H9 (cell line): ENCODE measurements around the gene SP4. TPM values are rescaled to one million over a fixed set of nuclear protein-coding genes. Genes with fewer than 3 reads are reported as not detected.
A peak's percentile ranks its signal among the peaks of the same experiment; 100 is the strongest.

ENCODE experiments used
- DNase-seq: peaks from one replicate; pipeline ENCODE4 v3.0.0-alpha.2; 2017
- H2AFZ ChIP-seq: one replicate; pipeline ENCODE4 v1.6.1; 2013; ENCODE audit warnings: mild to moderate bottlenecking, low read length, control low read depth, moderate library complexity
- H2AK5ac ChIP-seq: 2 replicates; pipeline ENCODE4 v1.6.1; 2013; ENCODE audit warnings: low read length, control low read depth, mixed read lengths; ENCODE audit not compliant: insufficient read length
- H2BK120ac ChIP-seq: one replicate; pipeline ENCODE4 v1.6.1; 2013; ENCODE audit warnings: low read depth, mild to moderate bottlenecking, low read length, control low read depth, inconsistent platforms; ENCODE audit not compliant: poor library complexity, severe bottlenecking
- H2BK12ac ChIP-seq: 2 replicates; pipeline ENCODE4 v1.6.1; 2013; ENCODE audit warnings: low read length, control low read depth, mixed read lengths, low read depth; ENCODE audit not compliant: insufficient read length
- H2BK15ac ChIP-seq: 2 replicates; pipeline ENCODE4 v1.6.1; 2013; ENCODE audit warnings: low read depth, low read length, control low read depth
- H2BK20ac ChIP-seq: one replicate; pipeline ENCODE4 v1.6.1; 2013; ENCODE audit warnings: low read depth, mild to moderate bottlenecking, low read length, control low read depth, inconsistent platforms; ENCODE audit not compliant: poor library complexity, severe bottlenecking
- H2BK5ac ChIP-seq: 2 replicates; pipeline ENCODE4 v1.6.1; 2013; ENCODE audit warnings: low read length, control low read depth, mixed read lengths; ENCODE audit not compliant: insufficient read length
- H3K14ac ChIP-seq: 2 replicates; pipeline ENCODE4 v1.6.1; 2013; ENCODE audit warnings: low read length, control low read depth; ENCODE audit not compliant: insufficient read depth
- H3K18ac ChIP-seq: 2 replicates; pipeline ENCODE4 v1.6.1; 2013; ENCODE audit warnings: low read depth, mild to moderate bottlenecking, mixed read lengths, low read length, control low read depth; ENCODE audit not compliant: insufficient read length
- H3K23ac ChIP-seq: 2 replicates; pipeline ENCODE4 v1.6.1; 2013; ENCODE audit warnings: low read length, control low read depth, mixed read lengths, low read depth; ENCODE audit not compliant: insufficient read length
- H3K23me2 ChIP-seq: 2 replicates; pipeline ENCODE4 v1.6.1; 2013; ENCODE audit warnings: low read depth, mild to moderate bottlenecking, mixed read lengths, low read length, control low read depth; ENCODE audit not compliant: insufficient read length, poor library complexity, severe bottlenecking
- H3K27ac ChIP-seq: 2 replicates; pipeline ENCODE4 v1.5.1; 2013; ENCODE audit warnings: low read length, control low read depth, mixed read lengths, low read depth; ENCODE audit not compliant: insufficient read length
- H3K27me3 ChIP-seq: 2 replicates; pipeline ENCODE4 v1.6.1; 2013; ENCODE audit warnings: low read length, control low read depth, inconsistent platforms; ENCODE audit not compliant: insufficient read depth
- H3K4ac ChIP-seq: 2 replicates; pipeline ENCODE4 v1.6.1; 2013; ENCODE audit warnings: low read depth, mild to moderate bottlenecking, control low read depth, inconsistent platforms, low read length, moderate library complexity
- H3K4me1 ChIP-seq: 2 replicates; pipeline ENCODE4 v1.6.1; 2013; ENCODE audit warnings: low read length, control low read depth, inconsistent platforms; ENCODE audit not compliant: insufficient read depth
- H3K4me2 ChIP-seq: 2 replicates; pipeline ENCODE4 v1.6.1; 2013; ENCODE audit warnings: low read length, control low read depth, mixed read lengths; ENCODE audit not compliant: insufficient read length, insufficient read depth
- H3K56ac ChIP-seq: 2 replicates; pipeline ENCODE4 v1.6.1; 2013; ENCODE audit warnings: low read depth, mild to moderate bottlenecking, mixed read lengths, low read length, control low read depth; ENCODE audit not compliant: insufficient read length
- H3K79me1 ChIP-seq: 2 replicates; pipeline ENCODE4 v1.6.1; 2013; ENCODE audit warnings: low read depth, mild to moderate bottlenecking, moderate library complexity, low read length, control low read depth, inconsistent platforms; ENCODE audit not compliant: insufficient read depth, poor library complexity, severe bottlenecking
- H3K79me2 ChIP-seq: 2 replicates; pipeline ENCODE4 v1.6.1; 2013; ENCODE audit warnings: low read length, control low read depth, inconsistent platforms; ENCODE audit not compliant: insufficient read depth
- H3K9ac ChIP-seq: 2 replicates; pipeline ENCODE4 v1.6.1; 2013; ENCODE audit warnings: low read length, control low read depth, mixed read lengths; ENCODE audit not compliant: insufficient read length; ENCODE audit errors: extremely low read depth
- H3K9me3 ChIP-seq: one replicate; pipeline ENCODE4 v1.6.1; 2013; ENCODE audit warnings: low read depth, low read length, inconsistent platforms; ENCODE audit not compliant: control insufficient read depth
- H3T11ph ChIP-seq: one replicate; pipeline ENCODE4 v1.6.1; 2013; ENCODE audit warnings: mild to moderate bottlenecking, low read length, control low read depth, inconsistent platforms
- H4K20me1 ChIP-seq: one replicate; pipeline ENCODE4 v1.6.1; 2013; ENCODE audit not compliant: control insufficient read depth, insufficient read length, insufficient read depth
- H4K5ac ChIP-seq: 2 replicates; pipeline ENCODE4 v1.6.1; 2013; ENCODE audit warnings: low read depth, mild to moderate bottlenecking, mixed read lengths, low read length, control low read depth; ENCODE audit not compliant: insufficient read length
- H4K8ac ChIP-seq: replicated peaks from 2 replicates; pipeline ENCODE4 v1.6.1; 2013; ENCODE audit warnings: low read length, control low read depth, mixed read lengths, low read depth; ENCODE audit not compliant: insufficient read length
- H4K91ac ChIP-seq: 2 replicates; pipeline ENCODE4 v1.6.1; 2013; ENCODE audit warnings: low read depth, mild to moderate bottlenecking, moderate library complexity, mixed read lengths, low read length, control low read depth; ENCODE audit not compliant: insufficient read length
- H3K27ac Mint-ChIP-seq, 3 experiments: 2 replicates in 2 of 3; 3 replicates in 1 of 3; pipeline ENCODE4 v1.8.0; 2020 to 2021; ENCODE audit warnings: mixed read lengths in 3 of 3, mild to moderate bottlenecking in 1 of 3, moderate library complexity in 1 of 3
- H3K27me3 Mint-ChIP-seq: 2 replicates; pipeline ENCODE4 v1.8.0; 2021; ENCODE audit warnings: low read depth, mild to moderate bottlenecking, moderate library complexity, mixed read lengths
- H3K36me3 Mint-ChIP-seq, 3 experiments: 2 replicates in 2 of 3; 3 replicates in 1 of 3; pipeline ENCODE4 v1.8.0; 2020 to 2021; ENCODE audit warnings: low read depth in 3 of 3, mixed read lengths in 3 of 3; ENCODE audit not compliant: insufficient read depth in 1 of 3
- H3K4me1 Mint-ChIP-seq, 2 experiments: 2 replicates each; pipeline ENCODE4 v1.8.0; 2020; ENCODE audit warnings: mixed read lengths in 2 of 2
- H3K4me3 Mint-ChIP-seq, 2 experiments: 2 replicates in 1 of 2; 3 replicates in 1 of 2; pipeline ENCODE4 v1.8.0; 2020 to 2021; ENCODE audit warnings: mild to moderate bottlenecking in 2 of 2, mixed read lengths in 2 of 2, moderate library complexity in 1 of 2
- H3K9me3 Mint-ChIP-seq, 2 experiments: 2 replicates in 1 of 2; 3 replicates in 1 of 2; pipeline ENCODE4 v1.8.0; 2020; ENCODE audit warnings: mild to moderate bottlenecking in 2 of 2, mixed read lengths in 2 of 2, moderate library complexity in 1 of 2
- CTCF ChIP-seq: fragments of 200-600 bp; sonication (generic); conservative IDR thresholded peaks from 3 replicates; pipeline ENCODE4 v1.8.0; 2021; ENCODE audit warnings: antibody characterized with exemption, mild to moderate bottlenecking
- total RNA-seq: library from RNA; stranded (reverse); gene quantifications from 2 replicates; pipeline ENCODE4 v1.2.1, GENCODE V29; 2021

Gene SP4
- total RNA-seq, 1 experiment from 2014 or later = 19.4 TPM

GRCh38 chr7:21526007-21526406, 98.1 kb downstream of the SP4 start:
- H3K4ac ChIP-seq = no peak overlapping the region
- H2BK120ac ChIP-seq = no peak overlapping the region
- H4K91ac ChIP-seq = no peak overlapping the region
- no peak overlapping the region for H3K27ac ChIP-seq
- H3K14ac ChIP-seq = no peak overlapping the region
- H2BK20ac ChIP-seq = no peak overlapping the region
- H3K4me3 Mint-ChIP-seq = no peak overlapping the region
- H3K23ac ChIP-seq = no peak overlapping the region
- H4K20me1 ChIP-seq = no peaks in the 10 kb centered on the region
- no peak overlapping the region for H2BK5ac ChIP-seq
- H2BK12ac ChIP-seq = no peak overlapping the region
- H3K4me1 ChIP-seq = no peaks in the 10 kb centered on the region
- peaks cover 6% of the 10 kb centered on the region for H3K9me3 ChIP-seq
- H2AK5ac ChIP-seq = no peak overlapping the region
- H3K23me2 ChIP-seq = no peaks in the 10 kb centered on the region
- H3K4me2 ChIP-seq = no peak overlapping the region
- H4K5ac ChIP-seq = no peak overlapping the region
- no peak overlapping the region for H4K8ac ChIP-seq
- no peak overlapping the region for H3K27ac Mint-ChIP-seq
- H2AFZ ChIP-seq = no peak overlapping the region
- no peaks in the 10 kb centered on the region for H3K27me3 ChIP-seq
- H3K56ac ChIP-seq = no peak overlapping the region
- no peak overlapping the region for H3T11ph ChIP-seq
- H3K79me2 ChIP-seq = no peaks in the 10 kb centered on the region
- H3K9ac ChIP-seq = no peak overlapping the region
- TF ChIP-seq CTCF = peak; percentile 60
- H3K18ac ChIP-seq = no peak overlapping the region
- H3K27me3 Mint-ChIP-seq = no peaks in the 10 kb centered on the region
- no peaks in the 10 kb centered on the region for H3K4me1 Mint-ChIP-seq
- peaks cover 10 to 20% (median 15%) of the 10 kb centered on the region in 3 experiments; a peak in 6 of 7 replicates for H3K36me3 Mint-ChIP-seq
- H3K79me1 ChIP-seq = no peaks in the 10 kb centered on the region
- no peak overlapping the region for H2BK15ac ChIP-seq
- peaks cover 18 to 28% of the 10 kb centered on the region in 2 experiments for H3K9me3 Mint-ChIP-seq
- no peak for DNase-seq
